KMS-11 (cell line): Measurements from ENCODE around the gene NFATC1.

ENCODE experiments used
- H2AFZ ChIP-seq: fragments of 200-600 bp; sonication (generic); 2 replicates; pipeline ENCODE4 v1.6.1; 2016; ENCODE audit warnings: antibody characterized with exemption, mixed run types, low read depth
- H3K27ac ChIP-seq: fragments of 200-600 bp; sonication (generic); 2 replicates; pipeline ENCODE4 v1.6.1; 2016; ENCODE audit warnings: mild to moderate bottlenecking, mixed run types
- H3K27me3 ChIP-seq: fragments of 200-600 bp; sonication (generic); 2 replicates; pipeline ENCODE4 v1.6.1; 2017; ENCODE audit warnings: mild to moderate bottlenecking, low read depth, mixed run types, moderate library complexity; ENCODE audit not compliant: insufficient read depth
- H3K36me3 ChIP-seq: fragments of 200-600 bp; sonication (generic); 2 replicates; pipeline ENCODE4 v1.6.1; 2017; ENCODE audit warnings: mild to moderate bottlenecking, mixed run types; ENCODE audit not compliant: insufficient read depth
- H3K4me1 ChIP-seq: fragments of 200-600 bp; sonication (generic); 2 replicates; pipeline ENCODE4 v1.6.1; 2016; ENCODE audit warnings: mild to moderate bottlenecking, low read depth, mixed run types; ENCODE audit not compliant: poor library complexity, severe bottlenecking
- H3K4me2 ChIP-seq: fragments of 200-600 bp; sonication (generic); 2 replicates; pipeline ENCODE4 v1.7.0; 2016; ENCODE audit warnings: mild to moderate bottlenecking, mixed run types
- H3K4me3 ChIP-seq: fragments of 200-600 bp; sonication (generic); IDR thresholded peaks from 2 replicates; pipeline ENCODE4 v1.6.1; 2017; ENCODE audit warnings: low read depth, low read length, mixed read lengths; ENCODE audit not compliant: insufficient read depth
- H3K79me2 ChIP-seq: fragments of 200-600 bp; sonication (generic); 2 replicates; pipeline ENCODE4 v1.6.1; 2016; ENCODE audit warnings: low read depth, mixed run types; ENCODE audit not compliant: insufficient read depth
- H3K9ac ChIP-seq: fragments of 200-600 bp; sonication (generic); 2 replicates; pipeline ENCODE4 v1.6.1; 2016; ENCODE audit warnings: mild to moderate bottlenecking, mixed run types
- H4K20me1 ChIP-seq: fragments of 200-600 bp; sonication (generic); 2 replicates; pipeline ENCODE4 v1.6.1; 2016; ENCODE audit warnings: mild to moderate bottlenecking, mixed run types; ENCODE audit not compliant: insufficient read depth
- CTCF ChIP-seq: fragments of 200-600 bp; sonication (generic); conservative IDR thresholded peaks from 2 replicates; pipeline ENCODE4 v1.6.1; 2017; ENCODE audit warnings: low read depth, mild to moderate bottlenecking, antibody characterized with exemption, low read length, moderate library complexity, mixed read lengths

NFATC1 gene

GRCh38 chr18:79495591-79496071, 99.9 kb downstream of the NFATC1 start:
- H3K79me2 ChIP-seq = no peaks in the 10 kb centered on the region
- H3K4me2 ChIP-seq = no peak overlapping the region
- no peak overlapping the region for H2AFZ ChIP-seq
- H4K20me1 ChIP-seq = no peaks in the 10 kb centered on the region
- no peak overlapping the region for H3K9ac ChIP-seq
- no peaks in the 10 kb centered on the region for H3K4me1 ChIP-seq
- H3K27ac ChIP-seq = no peak overlapping the region
- H3K27me3 ChIP-seq = no peaks in the 10 kb centered on the region
- TF ChIP-seq CTCF = no peak
- no peak overlapping the region for H3K4me3 ChIP-seq
- H3K36me3 ChIP-seq = no peaks in the 10 kb centered on the region

GRCh38 chr18:79496237-79496977, 100.7 kb downstream of the NFATC1 start:
- Histone ChIP-seq H4K20me1 (no peaks in the 10 kb centered on the region), H2AFZ (no peak overlapping the region), H3K4me1 (no peaks in the 10 kb centered on the region), H3K27me3 (no peaks in the 10 kb centered on the region), H3K27ac (no peak overlapping the region), H3K9ac (no peak overlapping the region), H3K4me2 (no peak overlapping the region), H3K79me2 (no peaks in the 10 kb centered on the region), H3K4me3 (no peak overlapping the region), H3K36me3 (no peaks in the 10 kb centered on the region)
- TF ChIP-seq CTCF = no peak

GRCh38 chr18:79496978-79497637, 101.4 kb downstream of the NFATC1 start:
- Histone ChIP-seq H3K36me3 (no peaks in the 10 kb centered on the region), H3K4me2 (no peak overlapping the region)

GRCh38 chr18:79497638-79498081, 101.9 kb downstream of the NFATC1 start:
- H3K4me1 ChIP-seq = no peaks in the 10 kb centered on the region
- no peak overlapping the region for H3K4me3 ChIP-seq
- H4K20me1 ChIP-seq = no peaks in the 10 kb centered on the region
- H3K9ac ChIP-seq = no peak overlapping the region
- no peak overlapping the region for H2AFZ ChIP-seq
- no peak overlapping the region for H3K27ac ChIP-seq
- H3K79me2 ChIP-seq = no peaks in the 10 kb centered on the region
- H3K36me3 ChIP-seq = no peaks in the 10 kb centered on the region
- H3K27me3 ChIP-seq = no peaks in the 10 kb centered on the region
- H3K4me2 ChIP-seq = no peak overlapping the region
- TF ChIP-seq CTCF = no peak

More at GRCh38 chr18:79496978-79497637, 101.4 kb downstream of the NFATC1 start:
- Histone ChIP-seq H3K4me1 (no peaks in the 10 kb centered on the region), H3K4me3 (no peak overlapping the region), H3K27me3 (no peaks in the 10 kb centered on the region), H2AFZ (no peak overlapping the region), H3K79me2 (no peaks in the 10 kb centered on the region), H3K9ac (no peak overlapping the region), H4K20me1 (no peaks in the 10 kb centered on the region), H3K27ac (no peak overlapping the region)
- no peak for TF ChIP-seq CTCF
